Loucy (cell line): ENCODE measurements around the gene KCNIP3.

Source experiments
- H2AFZ ChIP-seq: fragments of 200-600 bp; sonication (generic); 2 replicates; pipeline ENCODE4 v1.6.0; 2016; ENCODE audit warnings: antibody characterized with exemption, mild to moderate bottlenecking, low read length, moderate library complexity
- H3F3A ChIP-seq: fragments of 200-600 bp; 2 replicates; pipeline ENCODE4 v1.6.0; 2016; ENCODE audit warnings: antibody characterized with exemption, low read depth, mild to moderate bottlenecking
- H3K27me3 ChIP-seq: fragments of 200-600 bp; sonication (generic); 2 replicates; pipeline ENCODE4 v1.6.1; 2014; ENCODE audit warnings: low read length, mild to moderate bottlenecking; ENCODE audit not compliant: insufficient read depth, poor library complexity, severe bottlenecking
- H3K36me3 ChIP-seq: fragments of 200-600 bp; sonication (generic); 2 replicates; pipeline ENCODE4 v1.6.1; 2016; ENCODE audit warnings: low read length; ENCODE audit not compliant: insufficient read depth
- H3K4me1 ChIP-seq: fragments of 200-600 bp; sonication (generic); 2 replicates; pipeline ENCODE4 v1.5.1; 2014; ENCODE audit warnings: low read length, mild to moderate bottlenecking; ENCODE audit not compliant: insufficient read depth, poor library complexity, severe bottlenecking
- H3K4me2 ChIP-seq: fragments of 200-600 bp; sonication (generic); 2 replicates; pipeline ENCODE4 v1.6.0; 2014; ENCODE audit warnings: antibody characterized with exemption, low read length, low read depth, mild to moderate bottlenecking; ENCODE audit not compliant: poor library complexity, severe bottlenecking
- H3K4me3 ChIP-seq: fragments of 200-600 bp; sonication (generic); 2 replicates; pipeline ENCODE4 v1.5.1; 2014; ENCODE audit warnings: low read length, mild to moderate bottlenecking, mixed read lengths; ENCODE audit not compliant: poor library complexity, severe bottlenecking
- H3K79me2 ChIP-seq: fragments of 200-600 bp; sonication (generic); 2 replicates; pipeline ENCODE4 v1.6.1; 2014; ENCODE audit warnings: low read length; ENCODE audit not compliant: insufficient read depth
- H3K9ac ChIP-seq: fragments of 200-600 bp; sonication (generic); 2 replicates; pipeline ENCODE4 v1.6.0; 2014; ENCODE audit warnings: mild to moderate bottlenecking, low read depth, low read length, moderate library complexity; ENCODE audit not compliant: poor library complexity, severe bottlenecking
- H3K9me2 ChIP-seq: fragments of 200-600 bp; sonication (generic); replicated peaks from 2 replicates; pipeline ENCODE4 v1.6.1; 2016; ENCODE audit warnings: low read depth, low read length, mixed read lengths
- H3K9me3 ChIP-seq: fragments of 200-600 bp; sonication (generic); 2 replicates; pipeline ENCODE4 v1.6.1; 2014; ENCODE audit warnings: mild to moderate bottlenecking, antibody characterized with exemption, low read length, low read depth; ENCODE audit not compliant: insufficient read depth
- H4K20me1 ChIP-seq: fragments of 200-600 bp; sonication (generic); 2 replicates; pipeline ENCODE4 v1.6.0; 2014; ENCODE audit warnings: antibody characterized with exemption, low read length, mild to moderate bottlenecking; ENCODE audit not compliant: insufficient read depth, poor library complexity, severe bottlenecking
- EZH2phosphoT487 ChIP-seq: fragments of 200-600 bp; IDR thresholded peaks from 2 replicates; pipeline ENCODE4 v1.6.1; 2018; ENCODE audit warnings: antibody characterized with exemption, mild to moderate bottlenecking, moderate library complexity, borderline replicate concordance
- TF ChIP-seq, protein P1 (sequence below): fragments of 200-600 bp; sonication (generic); conservative IDR thresholded peaks from 2 replicates; pipeline ENCODE4 v1.5.1; 2014; ENCODE audit warnings: mild to moderate bottlenecking, antibody characterized with exemption, low read length

Gene KCNIP3

DNA sequence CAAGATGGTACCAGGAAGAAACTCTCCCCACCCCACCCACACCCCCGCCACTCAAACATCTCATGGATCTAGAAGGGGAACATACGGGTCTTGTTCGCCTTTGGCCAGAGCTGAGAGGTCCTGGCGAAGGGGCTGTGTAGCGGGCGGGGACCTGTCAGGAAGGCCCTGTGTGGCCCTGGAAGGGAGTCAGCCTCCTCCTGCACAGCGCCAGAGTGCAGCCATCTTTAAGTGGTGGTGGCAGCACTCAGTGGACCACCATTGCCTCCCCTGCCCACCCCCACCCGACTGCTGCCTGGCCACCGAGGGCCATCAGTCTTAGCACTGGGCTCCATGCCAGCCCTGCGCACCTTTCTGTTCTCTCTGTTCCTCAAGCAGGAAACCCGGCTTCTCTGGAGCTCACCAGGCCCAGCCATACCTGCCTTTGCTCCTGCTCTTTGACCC is 93.8 kb downstream of the KCNIP3 start:
- Histone ChIP-seq H3F3A (no peaks in the 10 kb centered on the region), H3K79me2 (no peaks in the 10 kb centered on the region), H3K9me2 (no peaks in the 10 kb centered on the region), H3K9me3 (no peaks in the 10 kb centered on the region), H3K27me3 (no peaks in the 10 kb centered on the region), H3K4me3 (no peak overlapping the region), H4K20me1 (no peaks in the 10 kb centered on the region), H3K4me2 (no peak overlapping the region), H3K4me1 (no peaks in the 10 kb centered on the region), H3K36me3 (no peaks in the 10 kb centered on the region), H2AFZ (no peak overlapping the region), H3K9ac (no peak overlapping the region)
- no peak for TF ChIP-seq EZH2phosphoT487
- TF ChIP-seq, protein P1, sequence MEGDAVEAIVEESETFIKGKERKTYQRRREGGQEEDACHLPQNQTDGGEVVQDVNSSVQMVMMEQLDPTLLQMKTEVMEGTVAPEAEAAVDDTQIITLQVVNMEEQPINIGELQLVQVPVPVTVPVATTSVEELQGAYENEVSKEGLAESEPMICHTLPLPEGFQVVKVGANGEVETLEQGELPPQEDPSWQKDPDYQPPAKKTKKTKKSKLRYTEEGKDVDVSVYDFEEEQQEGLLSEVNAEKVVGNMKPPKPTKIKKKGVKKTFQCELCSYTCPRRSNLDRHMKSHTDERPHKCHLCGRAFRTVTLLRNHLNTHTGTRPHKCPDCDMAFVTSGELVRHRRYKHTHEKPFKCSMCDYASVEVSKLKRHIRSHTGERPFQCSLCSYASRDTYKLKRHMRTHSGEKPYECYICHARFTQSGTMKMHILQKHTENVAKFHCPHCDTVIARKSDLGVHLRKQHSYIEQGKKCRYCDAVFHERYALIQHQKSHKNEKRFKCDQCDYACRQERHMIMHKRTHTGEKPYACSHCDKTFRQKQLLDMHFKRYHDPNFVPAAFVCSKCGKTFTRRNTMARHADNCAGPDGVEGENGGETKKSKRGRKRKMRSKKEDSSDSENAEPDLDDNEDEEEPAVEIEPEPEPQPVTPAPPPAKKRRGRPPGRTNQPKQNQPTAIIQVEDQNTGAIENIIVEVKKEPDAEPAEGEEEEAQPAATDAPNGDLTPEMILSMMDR = no peak

DNA sequence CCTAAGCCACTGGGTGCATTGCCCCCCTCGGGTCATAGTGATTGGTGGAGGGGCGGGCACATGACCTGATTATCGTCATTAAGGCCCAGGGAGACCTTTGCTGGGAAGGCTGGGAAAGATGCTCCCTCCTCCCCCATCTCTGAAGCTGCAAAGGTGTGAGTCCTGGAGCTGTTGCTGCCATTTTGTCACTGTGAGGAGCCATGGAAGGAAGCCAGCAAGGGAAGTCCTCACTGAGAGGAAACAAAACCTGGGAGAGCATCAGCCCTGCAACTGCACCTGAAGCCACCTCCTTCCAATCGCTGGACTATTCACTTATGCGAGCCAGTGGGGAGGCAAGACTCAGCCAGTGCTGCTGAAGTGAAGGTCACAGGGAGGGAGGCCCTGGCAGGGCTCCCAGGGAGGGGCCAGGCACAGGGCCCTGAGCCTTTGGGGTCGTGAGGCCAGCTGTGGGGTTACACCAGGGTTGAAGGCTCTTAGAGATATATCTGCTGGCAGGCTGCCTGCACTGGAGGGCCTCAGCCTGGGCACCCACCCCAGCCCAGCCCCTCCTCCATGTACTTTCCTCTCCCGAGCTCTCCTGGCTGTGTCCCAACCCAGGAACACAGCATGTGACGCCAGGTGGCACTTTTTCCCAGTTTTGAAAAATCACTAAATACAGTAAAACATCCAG is 94.6 kb downstream of the KCNIP3 start:
- Histone ChIP-seq H3K4me2 (no peak overlapping the region), H3F3A (no peaks in the 10 kb centered on the region), H3K27me3 (no peaks in the 10 kb centered on the region), H3K9ac (no peak overlapping the region), H3K36me3 (no peaks in the 10 kb centered on the region), H3K4me1 (no peaks in the 10 kb centered on the region), H4K20me1 (no peaks in the 10 kb centered on the region), H3K9me2 (no peaks in the 10 kb centered on the region), H3K79me2 (no peaks in the 10 kb centered on the region), H3K4me3 (no peak overlapping the region), H3K9me3 (no peaks in the 10 kb centered on the region), H2AFZ (no peak overlapping the region)
- no peak for TF ChIP-seq EZH2phosphoT487
- TF ChIP-seq, protein P1 = no peak

DNA sequence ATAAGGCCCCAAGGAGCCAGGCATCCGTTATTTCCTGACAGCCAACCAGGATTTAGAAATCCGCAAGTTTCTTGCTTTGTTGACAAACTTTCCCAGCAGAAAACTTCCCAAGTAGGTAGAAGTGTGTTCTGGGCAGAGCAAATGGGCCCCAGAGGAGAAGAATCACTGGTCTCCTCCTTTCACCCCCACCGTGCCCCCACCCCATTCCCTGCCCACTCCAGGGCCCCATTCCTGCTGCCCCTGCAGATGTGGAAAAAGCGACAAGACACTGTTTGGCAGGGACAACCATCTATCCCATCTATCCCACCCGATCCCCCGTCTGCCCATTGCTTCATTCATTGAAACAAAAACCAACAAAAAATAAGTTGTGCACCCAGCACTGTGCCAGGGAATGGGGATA is 95.2 kb downstream of the KCNIP3 start:
- H3K4me2 ChIP-seq = no peak overlapping the region
- no peak for TF ChIP-seq EZH2phosphoT487
- TF ChIP-seq, protein P1 = no peak

More for the DNA sequence above, 95.2 kb downstream of the KCNIP3 start:
- no peak overlapping the region for H3K4me3 ChIP-seq
- no peaks in the 10 kb centered on the region for H3F3A ChIP-seq
- no peaks in the 10 kb centered on the region for H3K27me3 ChIP-seq
- no peaks in the 10 kb centered on the region for H3K9me3 ChIP-seq
- no peak overlapping the region for H3K9ac ChIP-seq
- no peaks in the 10 kb centered on the region for H3K79me2 ChIP-seq
- H2AFZ ChIP-seq = no peak overlapping the region
- H3K36me3 ChIP-seq = no peaks in the 10 kb centered on the region
- no peaks in the 10 kb centered on the region for H3K9me2 ChIP-seq
- H4K20me1 ChIP-seq = no peaks in the 10 kb centered on the region
- no peaks in the 10 kb centered on the region for H3K4me1 ChIP-seq
